HL-60 (cell line): Measurements from ENCODE around the gene ARHGEF9.
"Not testable (repeated sequence)": the region's sequence is repeated elsewhere in the genome, so short reads cannot be mapped to it uniquely, and the experiment has no call there.

Experiments
- DNase-seq, 2 experiments: peaks; one replicate each; pipeline ENCODE4 v3.0.0-alpha.2; 2010 to 2020; ENCODE audit warnings: low read depth in 1 of 2, low spot score in 1 of 2
- H3K27ac ChIP-seq: fragments of 250-450 bp; sonication (Bioruptor Pico); replicated peaks from 2 replicates; pipeline ENCODE4 v1.5.1; 2020; ENCODE audit warnings: mild to moderate bottlenecking, moderate library complexity
- H3K27me3 ChIP-seq: fragments of 250-450 bp; sonication (Bioruptor Pico); 2 replicates; pipeline ENCODE4 v1.5.1; 2021; ENCODE audit warnings: mild to moderate bottlenecking, moderate library complexity; ENCODE audit not compliant: insufficient read depth, poor library complexity, severe bottlenecking
- H3K4me3 ChIP-seq: replicated peaks from 2 replicates; pipeline ENCODE4 v1.5.1; 2011; ENCODE audit warnings: mild to moderate bottlenecking, control low read depth, low read length; ENCODE audit not compliant: insufficient read depth
- CTCF ChIP-seq: IDR thresholded peaks from one replicate; pipeline ENCODE4 v1.5.1; 2011; ENCODE audit warnings: low read length, control low read depth, inconsistent platforms; ENCODE audit not compliant: insufficient read depth
- GABPA ChIP-seq: IDR thresholded peaks from 2 replicates; pipeline ENCODE4 v1.6.1; 2012; ENCODE audit warnings: low read depth
- POLR2AphosphoS5 ChIP-seq: IDR thresholded peaks from 2 replicates; pipeline ENCODE4 v1.6.1; 2012; ENCODE audit warnings: low read depth
- REST ChIP-seq: IDR thresholded peaks from 2 replicates; pipeline ENCODE4 v1.6.1; 2012; ENCODE audit warnings: low read depth; ENCODE audit not compliant: insufficient replicate concordance
- SPI1 ChIP-seq: IDR thresholded peaks from 2 replicates; pipeline ENCODE4 v1.6.1; 2012; ENCODE audit warnings: low read depth, mild to moderate bottlenecking, borderline replicate concordance

ARHGEF9 gene

GRCh38 chrX:63812823-63813222 lies 27.8 kb upstream of the ARHGEF9 start:
- no peak overlapping the region for H3K4me3 ChIP-seq
- H3K27ac ChIP-seq = no peak overlapping the region
- TF ChIP-seq SPI1 (no peak), POLR2AphosphoS5 (no peak), CTCF (no peak)
- H3K27me3 ChIP-seq = no peaks in the 10 kb centered on the region
- DNase-seq = no peak

GRCh38 chrX:63810746-63811145 lies 25.7 kb upstream of the ARHGEF9 start:
- H3K27me3 ChIP-seq = no peaks in the 10 kb centered on the region
- no peak overlapping the region for H3K27ac ChIP-seq
- H3K4me3 ChIP-seq = no peak overlapping the region
- no peak for DNase-seq
- TF ChIP-seq REST (no peak), GABPA (no peak), POLR2AphosphoS5 (no peak), CTCF (no peak), SPI1 (no peak)

- no peak for DNase-seq
- Histone ChIP-seq H3K4me3 (no peak overlapping the region), H3K27me3 (no peaks in the 10 kb centered on the region), H3K27ac (no peak overlapping the region)
- TF ChIP-seq GABPA (no peak), SPI1 (no peak)
Measured at GRCh38 chrX:63809173-63809572, 24.2 kb upstream of the ARHGEF9 start.

GRCh38 chrX:63795406-63795805 lies 10.4 kb upstream of the ARHGEF9 start:
- not testable (repeated sequence) for DNase-seq, H3K27me3 ChIP-seq, H3K4me3 ChIP-seq, H3K27ac ChIP-seq

GRCh38 chrX:63785708-63786040 lies 660 bp upstream of the ARHGEF9 start:
- H3K4me3 ChIP-seq = no peak overlapping the region
- no peaks in the 10 kb centered on the region for H3K27me3 ChIP-seq
- no peak for DNase-seq
- TF ChIP-seq SPI1 (no peak), CTCF (no peak), GABPA (no peak), REST (no peak), POLR2AphosphoS5 (no peak)
- H3K27ac ChIP-seq = no peak overlapping the region
